K562 (cell line): ENCODE data around the gene PPP1R14C. TPM values are rescaled to one million over a fixed set of nuclear protein-coding genes. Genes with fewer than 3 reads are reported as not detected.

Experiments used
- FOXK1 ChIP-seq: sonication (generic); formaldehyde crosslinking; IDR thresholded peaks from 2 replicates; pipeline ENCODE4 v1.8.0; 2022; ENCODE audit warnings: missing genetic modification reagents, mild to moderate bottlenecking, borderline replicate concordance
- MBD2 ChIP-seq: sonication (generic); IDR thresholded peaks from 2 replicates; pipeline ENCODE4 v1.6.1; 2016; ENCODE audit warnings: low read depth, borderline replicate concordance
- MYNN ChIP-seq, 2 experiments: sonication (generic); formaldehyde crosslinking in 1 of 2; IDR thresholded peaks; 2 replicates each; pipeline versions ENCODE4 v1.5.0 to v1.6.1; 2016 to 2020; ENCODE audit warnings: antibody characterized with exemption in 1 of 2, missing genetic modification reagents in 1 of 2
- SRF ChIP-seq, 2 experiments: fragments of 250-450, 450-650 bp in 1 of 2; sonication (Bioruptor Pico) in 1 of 2; sonication (generic) in 1 of 2; formaldehyde crosslinking; IDR thresholded peaks; 2 replicates each; pipeline versions ENCODE4 v1.5.0 to v1.5.1; 2020 to 2022; ENCODE audit warnings: mild to moderate bottlenecking in 1 of 2, missing genetic modification reagents in 1 of 2
- VEZF1 ChIP-seq: fragments of 200-800 bp; sonication (Bioruptor generic); IDR thresholded peaks from 2 replicates; pipeline ENCODE4 v1.6.1; 2017; ENCODE audit warnings: missing genetic modification characterization, missing compliant biosample characterization
- ZBTB49 ChIP-seq: sonication (generic); formaldehyde crosslinking; IDR thresholded peaks from 2 replicates; pipeline ENCODE4 v1.8.0; 2022; ENCODE audit warnings: missing genetic modification reagents, mild to moderate bottlenecking, borderline replicate concordance
- ZHX1 ChIP-seq: fragments of 150-350 bp; conservative IDR thresholded peaks from 2 replicates; pipeline ENCODE4 v1.6.1; 2014; ENCODE audit warnings: low read length
- polyA plus RNA-seq, 8 experiments: library from polyadenylated mRNA; depleted of rRNA in 4 of 8; stranded (reverse) in 5 of 8; unstranded in 3 of 8; fragments of >200 nt; fragmentation: Nextera tagmentation in 2 of 8; fragmentation: Illumina TruSeq in 1 of 8; extraction: Ambion mirVana in 2 of 8; extraction: Trizol in 1 of 8; gene quantifications; 2 replicates each; pipeline versions ENCODE4 v1.2.1 to v1.2.3, GENCODE V29; 2011 to 2014; ENCODE audit warnings: inconsistent platforms in 1 of 8, missing spikeins in 1 of 8
- total RNA-seq, 7 experiments: library from RNA; depleted of rRNA in 6 of 7; stranded (reverse); fragments of >200 nt in 6 of 7; fragmentation: Illumina TruSeq in 2 of 7; extraction: Trizol in 2 of 7; gene quantifications; 2 replicates each; pipeline versions ENCODE4 v1.2.1 to v1.2.3, GENCODE V29; 2011 to 2021; ENCODE audit warnings: low replicate concordance in 1 of 7
- TF ChIP-seq, protein P1 (sequence below), 2 experiments: fragments of 450-650 bp; formaldehyde crosslinking in 1 of 2; IDR thresholded peaks; 2 replicates each; pipeline versions ENCODE4 v1.4.0 to v1.6.1; 2014 to 2020; ENCODE audit warnings: mild to moderate bottlenecking in 2 of 2, borderline replicate concordance in 1 of 2, low read depth in 1 of 2

Gene PPP1R14C
- total and polyA plus RNA-seq, 9 of the 15 experiments (the other 6 are each of a cell fraction or from before 2014, with no cell fraction given) = 4.5 to 16.6 (median 11.9) TPM

DNA sequence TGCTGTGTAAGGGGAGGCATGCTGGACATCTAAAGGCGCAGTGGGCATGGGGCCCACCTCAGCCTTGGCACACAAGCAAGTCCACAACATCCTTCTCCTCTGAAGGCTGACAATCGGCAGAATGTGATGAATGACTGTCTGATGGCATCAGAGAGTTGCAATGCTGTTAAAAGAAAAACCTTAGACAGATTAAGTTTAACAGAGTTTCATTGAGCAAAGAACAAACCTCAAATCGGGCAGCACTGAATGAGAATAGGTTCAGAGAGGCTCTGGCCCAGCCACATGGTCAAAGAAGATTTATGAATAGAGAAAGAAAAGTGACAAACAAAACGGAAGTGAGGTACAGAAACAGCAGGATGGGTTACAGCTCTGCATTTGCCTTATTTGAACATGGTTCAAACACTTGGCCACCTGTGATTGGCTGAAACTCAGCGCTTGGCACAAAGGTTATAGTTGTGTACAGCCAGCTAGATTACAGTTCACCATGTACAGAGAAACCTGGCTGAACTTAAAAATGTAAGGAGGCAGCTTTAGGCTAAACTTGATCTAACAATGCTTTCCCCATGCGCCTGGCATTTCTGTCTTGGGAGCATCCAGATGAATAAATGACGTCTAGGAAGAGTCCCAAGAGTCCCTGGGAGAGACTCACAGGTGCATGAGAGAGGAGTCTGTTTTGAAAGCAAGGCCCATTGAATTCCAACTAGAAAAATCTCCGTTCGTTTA lies 127.6 kb downstream of the PPP1R14C start (continued):
- no peak for TF ChIP-seq ZHX1
- TF ChIP-seq, protein P1, sequence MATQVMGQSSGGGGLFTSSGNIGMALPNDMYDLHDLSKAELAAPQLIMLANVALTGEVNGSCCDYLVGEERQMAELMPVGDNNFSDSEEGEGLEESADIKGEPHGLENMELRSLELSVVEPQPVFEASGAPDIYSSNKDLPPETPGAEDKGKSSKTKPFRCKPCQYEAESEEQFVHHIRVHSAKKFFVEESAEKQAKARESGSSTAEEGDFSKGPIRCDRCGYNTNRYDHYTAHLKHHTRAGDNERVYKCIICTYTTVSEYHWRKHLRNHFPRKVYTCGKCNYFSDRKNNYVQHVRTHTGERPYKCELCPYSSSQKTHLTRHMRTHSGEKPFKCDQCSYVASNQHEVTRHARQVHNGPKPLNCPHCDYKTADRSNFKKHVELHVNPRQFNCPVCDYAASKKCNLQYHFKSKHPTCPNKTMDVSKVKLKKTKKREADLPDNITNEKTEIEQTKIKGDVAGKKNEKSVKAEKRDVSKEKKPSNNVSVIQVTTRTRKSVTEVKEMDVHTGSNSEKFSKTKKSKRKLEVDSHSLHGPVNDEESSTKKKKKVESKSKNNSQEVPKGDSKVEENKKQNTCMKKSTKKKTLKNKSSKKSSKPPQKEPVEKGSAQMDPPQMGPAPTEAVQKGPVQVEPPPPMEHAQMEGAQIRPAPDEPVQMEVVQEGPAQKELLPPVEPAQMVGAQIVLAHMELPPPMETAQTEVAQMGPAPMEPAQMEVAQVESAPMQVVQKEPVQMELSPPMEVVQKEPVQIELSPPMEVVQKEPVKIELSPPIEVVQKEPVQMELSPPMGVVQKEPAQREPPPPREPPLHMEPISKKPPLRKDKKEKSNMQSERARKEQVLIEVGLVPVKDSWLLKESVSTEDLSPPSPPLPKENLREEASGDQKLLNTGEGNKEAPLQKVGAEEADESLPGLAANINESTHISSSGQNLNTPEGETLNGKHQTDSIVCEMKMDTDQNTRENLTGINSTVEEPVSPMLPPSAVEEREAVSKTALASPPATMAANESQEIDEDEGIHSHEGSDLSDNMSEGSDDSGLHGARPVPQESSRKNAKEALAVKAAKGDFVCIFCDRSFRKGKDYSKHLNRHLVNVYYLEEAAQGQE (IDR thresholded peaks at IDR 0.05; ENCODE audit: borderline replicate concordance) = no peak
- TF ChIP-seq, protein P1 (CRISPR knock-in tag; IDR thresholded peaks at IDR 0.05; ENCODE audit: low read depth) = no peak; the same call in 1 of the 2 replicates
- no peak for TF ChIP-seq MBD2
- 0 out of 2 replicates have a peak, but pooled peaks have one; percentile 6 for TF ChIP-seq VEZF1
- TF ChIP-seq FOXK1 = no peak
- TF ChIP-seq SRF (CRISPR knock-in tag; IDR thresholded peaks at IDR 0.05) = peak in 1 of 2 experiments; percentile 81; a peak in 1 of 4 replicates
- TF ChIP-seq MYNN (IDR thresholded peaks at IDR 0.05) = no peak
- TF ChIP-seq MYNN (CRISPR knock-in tag; IDR thresholded peaks at IDR 0.05) = no peak
- no peak for TF ChIP-seq ZBTB49 (CRISPR knock-in tag)
